Keratinocyte (primary cell): Measurements from ENCODE around the gene C14orf119.

Experiments
- EZH2 ChIP-seq: IDR thresholded peaks from one replicate; pipeline ENCODE4 v1.6.1; 2012; ENCODE audit warnings: inconsistent platforms, mild to moderate bottlenecking, low read length, moderate library complexity
- TF ChIP-seq, protein P1 (sequence below), 3 experiments: IDR thresholded peaks in 1 of 3; conservative IDR thresholded peaks in 1 of 3; optimal IDR thresholded peaks in 1 of 3; 2 replicates in 2 of 3; 3 replicates in 1 of 3; pipeline versions ENCODE3 to v1.5.1; 2011; ENCODE audit warnings: low read length in 3 of 3, mild to moderate bottlenecking in 3 of 3, moderate library complexity in 2 of 3, control low read depth in 1 of 3, inconsistent platforms in 1 of 3; ENCODE audit not compliant: insufficient read depth in 2 of 3; ENCODE audit errors: extremely low read depth in 1 of 3

DNA sequence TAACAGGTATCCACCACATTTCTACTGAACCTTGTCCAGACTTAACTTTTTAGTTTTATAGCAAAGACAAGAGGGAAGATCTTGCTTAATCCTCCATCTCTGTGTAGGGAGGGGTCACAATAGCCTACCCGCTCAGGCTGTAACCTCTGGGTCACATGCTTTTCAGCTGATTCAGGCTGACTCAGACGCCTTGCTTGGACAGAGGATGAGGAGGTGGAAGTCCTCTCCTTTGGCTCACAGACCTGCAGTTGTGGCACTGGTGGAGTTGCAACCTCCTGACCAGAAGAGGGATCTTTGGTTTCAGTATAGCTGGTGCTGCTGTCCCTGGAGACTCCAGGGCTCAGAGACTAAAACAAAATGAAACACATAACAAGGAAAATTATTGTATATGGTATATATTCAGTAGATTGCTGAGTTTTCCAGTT, 16.6 kb upstream of the C14orf119 start:
- TF ChIP-seq, protein P1, sequence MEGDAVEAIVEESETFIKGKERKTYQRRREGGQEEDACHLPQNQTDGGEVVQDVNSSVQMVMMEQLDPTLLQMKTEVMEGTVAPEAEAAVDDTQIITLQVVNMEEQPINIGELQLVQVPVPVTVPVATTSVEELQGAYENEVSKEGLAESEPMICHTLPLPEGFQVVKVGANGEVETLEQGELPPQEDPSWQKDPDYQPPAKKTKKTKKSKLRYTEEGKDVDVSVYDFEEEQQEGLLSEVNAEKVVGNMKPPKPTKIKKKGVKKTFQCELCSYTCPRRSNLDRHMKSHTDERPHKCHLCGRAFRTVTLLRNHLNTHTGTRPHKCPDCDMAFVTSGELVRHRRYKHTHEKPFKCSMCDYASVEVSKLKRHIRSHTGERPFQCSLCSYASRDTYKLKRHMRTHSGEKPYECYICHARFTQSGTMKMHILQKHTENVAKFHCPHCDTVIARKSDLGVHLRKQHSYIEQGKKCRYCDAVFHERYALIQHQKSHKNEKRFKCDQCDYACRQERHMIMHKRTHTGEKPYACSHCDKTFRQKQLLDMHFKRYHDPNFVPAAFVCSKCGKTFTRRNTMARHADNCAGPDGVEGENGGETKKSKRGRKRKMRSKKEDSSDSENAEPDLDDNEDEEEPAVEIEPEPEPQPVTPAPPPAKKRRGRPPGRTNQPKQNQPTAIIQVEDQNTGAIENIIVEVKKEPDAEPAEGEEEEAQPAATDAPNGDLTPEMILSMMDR (optimal IDR thresholded peaks at IDR 0.05 in 1 of 3, IDR thresholded peaks at IDR 0.05 in 1 of 3, conservative IDR thresholded peaks at IDR 0.05 in 1 of 3; ENCODE audit: extremely low read depth in 1 of 3, insufficient read depth in 2 of 3, low read length in 3 of 3) = no peak
- no peak for TF ChIP-seq EZH2
